ENCODE data around the gene HOXD9.

DNA sequence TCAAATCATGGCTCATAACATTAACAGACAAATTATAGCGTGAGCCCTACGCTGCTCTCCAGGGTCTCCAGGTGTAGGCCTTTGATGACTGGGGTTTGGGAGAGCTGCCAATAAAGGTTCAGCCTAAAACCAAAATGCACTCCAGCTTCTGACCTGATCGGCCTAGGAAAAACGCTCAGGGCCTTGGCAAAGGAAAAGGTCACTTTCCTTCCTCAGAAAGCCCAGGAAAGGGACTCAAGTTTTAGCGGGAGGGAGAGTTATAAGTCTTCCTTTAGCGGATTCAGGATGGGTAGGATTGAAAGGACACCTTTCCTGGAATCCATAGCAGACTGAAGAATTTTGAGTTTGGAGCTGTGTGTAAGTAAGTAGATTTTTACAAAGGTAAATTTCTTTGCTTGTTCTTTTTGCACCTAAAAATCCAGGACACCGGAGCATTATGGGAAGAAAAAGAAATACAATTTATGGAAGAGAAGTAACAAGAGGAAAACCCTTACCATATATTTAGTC lies 47.5 kb upstream of the HOXD9 start:
- TF ChIP-seq, protein P1, sequence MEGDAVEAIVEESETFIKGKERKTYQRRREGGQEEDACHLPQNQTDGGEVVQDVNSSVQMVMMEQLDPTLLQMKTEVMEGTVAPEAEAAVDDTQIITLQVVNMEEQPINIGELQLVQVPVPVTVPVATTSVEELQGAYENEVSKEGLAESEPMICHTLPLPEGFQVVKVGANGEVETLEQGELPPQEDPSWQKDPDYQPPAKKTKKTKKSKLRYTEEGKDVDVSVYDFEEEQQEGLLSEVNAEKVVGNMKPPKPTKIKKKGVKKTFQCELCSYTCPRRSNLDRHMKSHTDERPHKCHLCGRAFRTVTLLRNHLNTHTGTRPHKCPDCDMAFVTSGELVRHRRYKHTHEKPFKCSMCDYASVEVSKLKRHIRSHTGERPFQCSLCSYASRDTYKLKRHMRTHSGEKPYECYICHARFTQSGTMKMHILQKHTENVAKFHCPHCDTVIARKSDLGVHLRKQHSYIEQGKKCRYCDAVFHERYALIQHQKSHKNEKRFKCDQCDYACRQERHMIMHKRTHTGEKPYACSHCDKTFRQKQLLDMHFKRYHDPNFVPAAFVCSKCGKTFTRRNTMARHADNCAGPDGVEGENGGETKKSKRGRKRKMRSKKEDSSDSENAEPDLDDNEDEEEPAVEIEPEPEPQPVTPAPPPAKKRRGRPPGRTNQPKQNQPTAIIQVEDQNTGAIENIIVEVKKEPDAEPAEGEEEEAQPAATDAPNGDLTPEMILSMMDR (IDR thresholded peaks at IDR 0.05): no peak
- no peak for TF ChIP-seq POLR2A (IDR thresholded peaks at IDR 0.05)
- no peak for TF ChIP-seq POLR2AphosphoS5 (IDR thresholded peaks at IDR 0.05)
